Fibroblast of skin of back (primary cell): ENCODE data around the gene CNTN4.
"Not testable (repeated sequence)": the region's sequence is repeated elsewhere in the genome, so short reads cannot be mapped to it uniquely, and the experiment has no call there.

ENCODE experiments used
- DNase-seq: peaks from one replicate; pipeline ENCODE4 v3.0.0-alpha.2; 2013

The CNTN4 gene

GRCh38 chr3:2523281-2523836 is 424.7 kb downstream of the CNTN4 start:
- DNase-seq, result no peak

GRCh38 chr3:2525968-2526367 is 427.3 kb downstream of the CNTN4 start:
- DNase-seq, result no peak

GRCh38 chr3:2526926-2527325 is 428.3 kb downstream of the CNTN4 start:
- peak; percentile 19 for DNase-seq

DNA sequence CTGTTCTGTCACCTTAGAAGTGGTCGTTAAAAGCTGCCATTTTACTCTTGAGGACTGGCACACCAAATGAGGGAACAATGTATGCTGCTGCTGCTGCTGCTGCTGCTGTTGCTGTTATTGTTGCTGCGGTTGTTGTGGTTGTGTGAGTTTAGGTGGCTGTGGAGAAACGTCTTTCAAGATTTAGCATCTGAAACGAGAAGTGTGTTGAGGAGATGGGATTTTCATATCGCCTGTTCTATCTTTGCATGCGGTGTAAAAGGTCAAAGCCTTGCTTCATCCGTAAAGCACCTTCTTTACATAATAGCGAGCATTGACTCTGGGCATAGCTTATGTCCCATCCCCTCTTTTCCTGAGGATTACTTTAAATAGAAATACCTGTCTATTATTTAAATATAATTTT is 428.7 kb downstream of the CNTN4 start:
- not testable (repeated sequence) for DNase-seq

- not testable (repeated sequence) for DNase-seq
Measured at GRCh38 chr3:2534767-2535166, 436.1 kb downstream of the CNTN4 start.

GRCh38 chr3:2535206-2535605 is 436.5 kb downstream of the CNTN4 start:
- no peak for DNase-seq

GRCh38 chr3:2536575-2536974 is 437.9 kb downstream of the CNTN4 start:
- no peak for DNase-seq

DNA sequence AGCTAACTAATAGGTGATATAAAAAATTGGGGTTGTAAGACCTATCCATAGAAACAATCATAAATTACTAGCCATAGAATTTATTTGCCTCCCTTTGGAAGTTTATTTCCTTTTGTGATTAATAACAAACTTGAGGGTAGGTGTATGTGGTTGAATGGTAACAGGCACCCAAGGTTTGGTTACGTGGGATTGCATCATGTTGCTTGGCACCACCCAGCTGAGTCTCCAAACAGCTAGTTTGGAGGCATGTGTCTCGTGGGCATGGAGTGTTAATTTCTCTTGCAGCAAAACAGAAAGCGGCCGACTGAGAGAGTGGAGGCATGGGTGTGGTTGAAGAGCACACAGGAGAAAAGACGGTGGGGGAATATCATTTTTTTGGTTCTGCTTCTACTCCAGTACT is 441.4 kb downstream of the CNTN4 start:
- no peak for DNase-seq

DNA sequence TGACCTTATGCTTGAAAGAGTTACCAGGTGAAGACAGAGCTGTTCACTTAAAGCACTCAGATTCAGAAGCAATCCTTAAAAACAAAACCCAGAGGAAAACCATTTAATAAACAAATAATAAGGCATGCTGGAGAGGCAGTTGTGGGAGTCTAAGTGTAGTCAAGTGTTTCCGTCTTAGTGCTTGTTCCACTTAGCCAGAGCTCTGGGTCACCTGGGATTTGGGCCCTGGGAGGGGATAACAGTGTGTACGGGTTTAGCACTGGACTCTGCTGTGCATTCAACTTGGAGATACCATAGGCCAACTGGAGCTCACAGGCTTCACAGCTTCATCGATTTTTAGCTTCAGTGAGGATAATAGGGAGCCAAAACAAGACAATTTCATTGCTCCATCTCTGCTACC is 444.6 kb downstream of the CNTN4 start:
- no peak for DNase-seq

DNA sequence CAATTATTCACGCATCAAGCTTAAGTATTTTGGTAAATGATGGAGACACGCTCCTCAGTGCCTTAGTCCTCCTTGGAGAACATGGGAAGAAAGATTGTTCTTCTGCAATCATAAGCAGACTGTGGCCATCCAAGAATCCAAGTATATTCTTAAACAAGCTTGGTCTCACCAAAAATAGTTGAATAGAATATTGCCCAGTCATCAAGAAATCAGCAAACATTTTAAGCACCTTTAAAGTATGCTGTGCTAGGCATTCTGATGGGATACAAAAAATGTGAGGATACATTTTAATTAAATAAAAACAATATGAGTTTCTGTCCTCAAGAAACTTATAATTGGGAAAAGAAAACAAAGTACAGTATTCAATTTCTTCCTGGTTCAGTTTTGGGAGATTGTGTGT is 445.5 kb downstream of the CNTN4 start:
- no peak for DNase-seq

DNA sequence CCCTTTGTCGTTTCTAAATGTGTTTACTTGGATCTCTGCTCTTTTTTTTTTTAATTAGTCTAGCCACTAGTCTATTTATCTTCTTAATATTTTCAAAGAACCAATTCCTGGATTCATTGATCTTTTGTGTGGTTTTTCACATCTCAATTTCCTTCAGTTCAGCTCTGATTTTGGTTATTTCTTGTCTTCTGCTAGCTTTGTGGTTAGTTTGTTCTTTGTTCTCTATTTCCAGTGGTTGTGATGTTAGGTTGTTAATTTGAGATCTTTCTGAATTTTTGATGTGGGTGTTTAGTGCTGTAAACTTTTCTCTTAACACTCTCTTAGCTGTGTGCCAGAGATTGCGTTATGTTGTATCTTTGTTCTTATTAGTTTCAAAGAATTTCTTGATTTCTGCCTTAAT is 446.1 kb downstream of the CNTN4 start:
- DNase-seq, result no peak

GRCh38 chr3:2547049-2547448 is 448.4 kb downstream of the CNTN4 start:
- no peak for DNase-seq

DNA sequence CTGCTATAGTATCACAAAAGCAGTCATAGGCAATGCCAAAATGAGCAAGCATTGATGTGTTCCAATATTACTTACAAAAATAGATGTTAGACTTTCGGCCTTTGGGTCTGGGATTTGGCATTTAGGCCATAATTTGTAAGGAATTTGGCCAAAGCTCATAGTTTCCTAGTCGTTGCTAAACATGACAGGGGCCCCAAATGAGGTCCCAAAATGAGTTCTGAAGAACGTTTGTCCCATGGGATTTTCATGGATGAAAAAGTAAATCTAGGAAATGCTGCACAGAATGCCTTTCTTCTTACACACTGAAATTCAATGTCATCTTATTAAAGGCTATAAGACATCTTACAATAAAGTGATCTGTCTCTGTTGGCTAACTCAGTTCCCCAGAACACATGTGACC is 456.0 kb downstream of the CNTN4 start:
- DNase-seq, result no peak

DNA sequence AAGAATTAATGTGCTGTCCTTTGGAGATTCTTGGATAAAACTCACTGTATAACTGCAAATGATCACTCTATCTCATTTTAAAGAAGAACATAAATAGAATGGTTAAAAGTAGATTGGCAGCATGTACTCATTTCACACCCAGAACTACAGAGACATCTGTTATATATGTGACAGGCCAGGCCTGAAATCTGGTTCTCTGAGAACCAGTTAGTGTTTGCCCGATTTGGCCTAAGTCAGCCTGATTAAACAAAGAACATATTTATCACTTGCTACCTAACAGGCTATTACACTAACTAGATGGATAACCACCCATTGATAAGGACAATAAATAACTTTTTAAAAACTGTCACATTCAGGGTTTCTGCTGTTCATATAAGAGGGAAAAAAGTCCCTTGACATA is 460.1 kb downstream of the CNTN4 start:
- no peak for DNase-seq

DNA sequence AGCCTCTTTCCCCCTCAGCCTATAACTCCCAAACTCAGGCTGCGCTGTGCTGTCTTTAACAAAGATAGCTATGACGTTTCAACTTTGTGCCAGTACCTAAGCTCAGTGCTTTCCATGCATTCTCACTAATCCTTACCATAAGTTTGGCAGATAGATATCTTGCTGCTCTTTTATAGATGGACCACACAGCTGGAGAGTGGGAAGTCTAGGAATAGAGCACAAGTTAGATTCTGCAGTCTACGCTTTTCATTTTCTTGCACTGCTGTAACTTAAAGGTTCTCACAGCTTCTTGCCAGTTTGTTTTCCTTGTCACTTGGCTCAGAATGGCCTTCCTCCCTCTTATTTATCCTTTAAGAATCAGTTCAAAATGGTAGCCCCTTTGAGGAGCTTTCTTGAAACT is 468.8 kb downstream of the CNTN4 start:
- no peak for DNase-seq

GRCh38 chr3:2568156-2568555 is 469.5 kb downstream of the CNTN4 start:
- no peak for DNase-seq

DNA sequence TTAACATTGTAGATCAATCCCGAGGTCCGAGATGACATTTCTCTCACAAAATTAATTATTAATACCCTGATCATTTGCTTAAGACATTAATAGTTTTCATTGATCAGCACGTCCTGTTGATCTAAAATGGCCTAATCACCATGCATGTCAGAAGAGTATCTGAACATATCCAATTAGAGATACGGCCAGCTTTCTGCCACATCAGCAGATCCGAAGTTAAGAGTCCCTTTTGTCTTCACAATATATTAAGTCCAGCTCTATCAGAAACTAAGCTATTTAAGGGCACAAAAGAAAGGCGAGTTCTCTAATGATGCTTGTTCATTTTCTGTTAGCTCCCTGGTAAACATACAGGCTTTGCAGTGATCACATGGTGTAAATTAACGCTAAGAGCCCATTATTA is 470.3 kb downstream of the CNTN4 start:
- no peak for DNase-seq

DNA sequence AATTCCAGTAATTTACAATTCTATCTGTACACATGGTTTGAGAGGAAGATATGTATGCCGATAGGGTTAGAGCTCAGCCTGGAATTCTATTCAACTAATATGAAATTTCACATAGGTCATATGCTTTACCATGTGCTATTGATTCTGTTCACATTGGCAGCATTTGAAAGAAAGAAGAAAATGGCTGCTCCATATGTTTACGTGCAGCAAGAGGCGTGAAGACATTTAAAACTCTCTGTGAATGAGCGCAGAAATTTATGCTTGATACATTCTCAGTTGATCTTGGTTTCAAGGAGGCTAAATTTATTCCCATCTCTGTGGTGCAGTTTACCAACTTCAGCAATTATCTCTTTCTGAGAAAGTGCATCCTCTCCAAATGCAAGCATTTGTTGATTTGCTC is 478.9 kb downstream of the CNTN4 start:
- no peak for DNase-seq

DNA sequence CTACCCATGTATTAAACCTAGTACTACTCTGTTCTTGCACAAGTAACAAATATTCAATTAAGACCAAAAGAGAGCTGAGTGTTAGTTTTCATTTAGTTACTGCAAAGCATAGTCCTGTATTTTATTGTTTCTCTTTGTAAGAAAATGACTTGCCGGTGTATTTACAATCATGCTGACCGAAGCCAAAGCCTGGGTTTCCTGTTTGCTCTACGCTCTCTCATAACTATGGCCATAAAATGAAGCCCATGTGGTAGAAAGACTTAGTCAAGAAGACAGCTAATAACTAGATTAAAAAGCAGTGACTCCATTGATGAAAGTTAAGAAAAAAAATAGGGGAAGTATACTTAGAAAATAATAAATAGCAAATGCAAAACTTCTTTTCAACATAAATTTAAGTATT is 479.9 kb downstream of the CNTN4 start:
- DNase-seq, result no peak

GRCh38 chr3:2579206-2579605 is 480.5 kb downstream of the CNTN4 start:
- DNase-seq, result no peak

DNA sequence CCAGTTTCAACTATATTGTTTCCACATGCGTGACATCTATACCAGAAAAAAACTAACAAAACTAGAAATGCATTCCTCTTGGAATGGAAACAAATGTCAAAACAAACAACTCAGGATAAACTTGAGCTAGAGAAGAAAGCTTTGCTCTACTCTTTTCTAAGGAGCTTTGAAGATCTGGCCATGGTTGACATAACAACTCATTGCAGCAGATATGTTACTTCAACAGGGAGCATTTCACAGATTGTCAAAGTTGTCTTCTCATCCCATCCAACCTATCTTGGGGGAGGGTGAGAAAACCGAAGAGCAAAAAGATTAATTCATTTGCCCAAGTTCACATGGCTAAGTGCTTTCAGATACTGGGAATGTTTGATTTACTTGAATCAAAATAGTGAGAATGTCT is 484.4 kb downstream of the CNTN4 start:
- no peak for DNase-seq

GRCh38 chr3:2589336-2589969 is 490.8 kb downstream of the CNTN4 start:
- no peak for DNase-seq

DNA sequence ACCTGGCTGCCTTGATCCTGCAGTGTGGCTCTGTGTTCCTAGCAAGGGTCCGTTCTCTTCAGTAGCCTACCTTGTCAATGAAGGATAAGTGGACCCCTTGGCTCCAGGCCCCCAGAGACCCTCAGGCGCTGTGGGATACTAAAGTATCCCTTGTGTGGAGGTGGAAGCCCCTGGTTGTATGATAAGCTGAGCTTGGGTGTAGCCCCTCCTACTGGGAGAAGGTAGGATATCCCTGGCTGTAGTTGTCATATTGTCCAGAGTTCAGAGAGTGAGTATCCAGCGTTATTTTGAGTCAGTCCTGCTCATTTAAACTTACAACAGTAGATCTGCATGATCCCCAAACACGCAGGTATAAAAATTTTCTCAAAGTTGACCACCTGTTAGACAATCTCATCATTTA is 496.8 kb downstream of the CNTN4 start:
- DNase-seq, result no peak

DNA sequence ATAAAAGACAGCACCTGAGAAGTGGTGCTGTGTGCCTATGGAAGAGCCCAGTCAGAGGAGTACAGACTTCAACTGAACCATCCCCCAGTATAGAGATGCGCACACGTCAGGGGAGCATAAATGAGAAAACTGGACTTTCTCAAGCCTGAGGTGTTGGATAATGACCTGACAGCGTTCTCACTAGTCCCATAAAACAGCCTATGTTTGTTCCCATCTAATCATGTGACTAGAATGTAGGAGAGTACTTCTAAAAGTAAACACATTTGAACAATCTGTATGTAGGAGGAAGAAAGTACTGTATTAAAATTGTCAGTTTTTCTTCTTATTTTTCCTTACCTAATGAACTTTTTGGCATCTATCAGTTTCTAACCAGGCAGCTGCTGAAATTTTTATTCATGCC is 498.9 kb downstream of the CNTN4 start:
- DNase-seq, result no peak

GRCh38 chr3:2599471-2599870 is 500.8 kb downstream of the CNTN4 start:
- DNase-seq, result no peak
